Natural killer cell (primary cell): ENCODE measurements around the gene TBCEL. TPM values are rescaled to one million over a fixed set of nuclear protein-coding genes. Genes with fewer than 3 reads are reported as not detected.

ENCODE experiments used
- ATAC-seq, 3 donors: fragments of 150-1000 bp in 2 of 3; fragments of 200-7000 bp in 1 of 3; cut with Tn5 transposase; 1 replicate in 1 of 3; 2 replicates in 2 of 3; pipeline ENCODE4 v1.10.0; 2021; ENCODE audit warnings: mild to moderate bottlenecking in 2 of 3, moderate library complexity in 2 of 3
- DNase-seq, 2 donors: peaks; one replicate each; pipeline versions ENCODE4 v3.0.0 to v3.0.0-alpha.2; 2013 to 2021; ENCODE audit warnings: mixed read lengths in 1 of 2
- H3K27ac ChIP-seq: one replicate; pipeline ENCODE4 v1.5.1; 2013; ENCODE audit warnings: mild to moderate bottlenecking, low read length
- H3K27me3 ChIP-seq: one replicate; pipeline ENCODE4 v1.6.1; 2013; ENCODE audit warnings: low read length; ENCODE audit not compliant: control insufficient read depth, insufficient read depth
- H3K36me3 ChIP-seq: one replicate; pipeline ENCODE4 v1.6.1; 2013; ENCODE audit warnings: low read length; ENCODE audit not compliant: control insufficient read depth, insufficient read depth
- H3K4me1 ChIP-seq: one replicate; pipeline ENCODE4 v1.6.1; 2013; ENCODE audit warnings: low read length; ENCODE audit not compliant: control insufficient read depth, insufficient read depth
- H3K4me3 ChIP-seq: one replicate; pipeline ENCODE4 v1.5.1; 2013; ENCODE audit warnings: low read length
- H3K9me3 ChIP-seq: one replicate; pipeline ENCODE4 v1.6.1; 2013; ENCODE audit warnings: low read length; ENCODE audit not compliant: control insufficient read depth, insufficient read depth
- H3K27ac Mint-ChIP-seq, 2 donors: one replicate each; pipeline ENCODE4 v1.8.0; 2022; ENCODE audit warnings: mild to moderate bottlenecking in 2 of 2, mixed read lengths in 2 of 2, moderate library complexity in 1 of 2
- H3K27me3 Mint-ChIP-seq, 2 donors: one replicate each; pipeline ENCODE4 v1.8.0; 2022; ENCODE audit warnings: low read depth in 2 of 2, mixed read lengths in 2 of 2
- H3K36me3 Mint-ChIP-seq: one replicate; pipeline ENCODE4 v1.8.0; 2022; ENCODE audit warnings: mixed read lengths
- H3K4me1 Mint-ChIP-seq, 2 donors: one replicate each; pipeline ENCODE4 v1.8.0; 2022; ENCODE audit warnings: mixed read lengths in 2 of 2
- H3K4me3 Mint-ChIP-seq: one replicate; pipeline ENCODE4 v1.8.0; 2022; ENCODE audit warnings: mild to moderate bottlenecking, moderate library complexity, mixed read lengths
- H3K9me3 Mint-ChIP-seq, 2 donors: one replicate each; pipeline ENCODE4 v1.8.0; 2022; ENCODE audit warnings: mixed read lengths in 2 of 2
- CTCF ChIP-seq: fragments of 200-600 bp; IDR thresholded peaks from one replicate; pipeline ENCODE4 v1.8.0; 2022; ENCODE audit warnings: antibody characterized with exemption
- WGBS: methylation state at CpG from one replicate; pipeline ENCODE4 v1.1.7; 2013; ENCODE audit warnings: missing lambda C conversion rate; ENCODE audit not compliant: insufficient coverage; 5-methylcytosine and 5-hydroxymethylcytosine counted together
- intact Hi-C: fragments of 100-400 bp; cut with micrococcal nuclease; formaldehyde crosslinking; loops from one replicate; pipeline ENCODE4 v1.14.2; 2022
- total RNA-seq, 4 donors: library from RNA; stranded (reverse); fragments of 120-200 nt in 1 of 4; gene quantifications; one replicate each; pipeline versions ENCODE4 v1.2.3 to v1.2.4, GENCODE V29; 2013 to 2022

Gene TBCEL
- total RNA-seq, 3 donors from 2014 or later (not counting 1 experiment from before 2014, with no cell fraction given): 34.0 to 40.2 (median 37.9) TPM

DNA sequence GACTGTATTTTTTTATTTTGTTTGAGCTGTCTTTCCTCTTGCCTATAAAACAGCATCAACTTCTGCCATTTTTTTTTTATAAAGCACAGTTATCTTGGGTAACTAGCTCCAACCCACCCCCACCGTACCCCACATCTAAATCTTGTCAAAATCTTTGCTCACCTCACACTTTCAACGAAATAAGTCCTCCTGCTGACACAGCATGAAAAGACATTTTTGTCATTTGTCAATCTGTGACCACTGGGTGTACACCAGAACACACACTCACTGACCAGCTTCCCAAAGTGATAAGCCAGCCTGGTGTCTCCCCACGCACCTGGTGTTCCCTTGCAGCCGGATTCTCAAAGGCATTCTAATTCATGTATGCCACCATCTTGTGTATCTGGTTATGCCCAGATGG is 75.5 kb downstream of the TBCEL start:
- Histone ChIP-seq H3K4me3 (no peak overlapping the region), H3K27ac (no peak overlapping the region), H3K9me3 (no peaks in the 10 kb centered on the region), H3K4me1 (no peaks in the 10 kb centered on the region), H3K36me3 (no peaks in the 10 kb centered on the region), H3K27me3 (no peaks in the 10 kb centered on the region)
- 81% methylated on average over 4 of the region's 4 CpGs for WGBS
- Mint-ChIP-seq H3K4me1 (no peaks in the 10 kb centered on the region), H3K9me3 (no peaks in the 10 kb centered on the region), H3K36me3 (no peaks in the 10 kb centered on the region), H3K27ac (no peak overlapping the region), H3K4me3 (no peak overlapping the region), H3K27me3 (peaks cover 2 to 19% of the 10 kb centered on the region in 2 donors)
- ATAC-seq (no peak), DNase-seq (no peak)
- intact Hi-C loops: no loop called here
- no peak for TF ChIP-seq CTCF

- ATAC-seq: no peak
- WGBS: 90% methylated on average over 3 of the region's 4 CpGs
These were observed 76.0 kb downstream of the TBCEL start for GRCh38 chr11:121099885-121100284.

DNA sequence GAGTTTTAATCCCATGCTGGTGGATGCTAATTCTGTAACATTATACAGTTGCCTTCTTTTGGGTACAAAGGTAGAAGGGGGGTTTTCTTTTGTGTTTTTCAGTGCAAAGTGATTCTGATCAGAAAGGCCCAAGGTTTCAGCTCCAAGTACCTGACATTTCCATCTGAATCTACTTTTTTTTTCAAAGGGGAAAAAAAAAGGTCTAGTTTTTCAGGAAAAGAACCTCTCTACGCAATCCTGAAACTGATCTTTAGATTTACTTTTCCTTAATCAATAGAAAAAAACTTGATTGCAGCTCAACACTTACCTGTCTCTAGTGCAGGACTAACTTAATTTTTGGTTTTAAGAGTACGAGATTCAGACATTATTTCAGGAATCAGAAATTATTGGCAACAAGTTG is 77.0 kb downstream of the TBCEL start, which contains the start of gene TECTA:
TSS of gene TECTA (plus strand) at position 301 of the 400 bp plus-strand sequence. CDS start 1,423 bp downstream, outside the sequence.
- H3K4me1 Mint-ChIP-seq: no peaks in the 10 kb centered on the region
- no peak for TF ChIP-seq CTCF
- H3K27me3 Mint-ChIP-seq: peaks cover 2 to 19% of the 10 kb centered on the region in 2 donors
- Histone ChIP-seq H3K9me3 (no peaks in the 10 kb centered on the region), H3K36me3 (no peaks in the 10 kb centered on the region), H3K27ac (no peak within 1 kb of the TSS), H3K4me1 (no peaks in the 10 kb centered on the region), H3K27me3 (no peaks in the 10 kb centered on the region), H3K4me3 (no peak within 1 kb of the TSS)
- intact Hi-C loops: no loop called here
- H3K27ac Mint-ChIP-seq: no peak within 1 kb of the TSS
- H3K9me3 Mint-ChIP-seq: no peaks in the 10 kb centered on the region
- H3K4me3 Mint-ChIP-seq: no peak within 1 kb of the TSS
- no peak for ATAC-seq
- H3K36me3 Mint-ChIP-seq: no peaks in the 10 kb centered on the region
- no peak for DNase-seq
- 100% methylated on average over 2 of the region's 2 CpGs for WGBS

More at GRCh38 chr11:121099885-121100284, 76.0 kb downstream of the TBCEL start:
- Mint-ChIP-seq H3K4me3 (no peak overlapping the region), H3K27me3 (peaks cover 2 to 19% of the 10 kb centered on the region in 2 donors), H3K27ac (no peak overlapping the region), H3K4me1 (no peaks in the 10 kb centered on the region), H3K9me3 (no peaks in the 10 kb centered on the region), H3K36me3 (no peaks in the 10 kb centered on the region)
- no peak for DNase-seq
- Histone ChIP-seq H3K36me3 (no peaks in the 10 kb centered on the region), H3K27me3 (no peaks in the 10 kb centered on the region), H3K9me3 (no peaks in the 10 kb centered on the region), H3K27ac (no peak overlapping the region), H3K4me3 (no peak overlapping the region), H3K4me1 (no peaks in the 10 kb centered on the region)
- intact Hi-C loops: no loop called here
- no peak for TF ChIP-seq CTCF

DNA sequence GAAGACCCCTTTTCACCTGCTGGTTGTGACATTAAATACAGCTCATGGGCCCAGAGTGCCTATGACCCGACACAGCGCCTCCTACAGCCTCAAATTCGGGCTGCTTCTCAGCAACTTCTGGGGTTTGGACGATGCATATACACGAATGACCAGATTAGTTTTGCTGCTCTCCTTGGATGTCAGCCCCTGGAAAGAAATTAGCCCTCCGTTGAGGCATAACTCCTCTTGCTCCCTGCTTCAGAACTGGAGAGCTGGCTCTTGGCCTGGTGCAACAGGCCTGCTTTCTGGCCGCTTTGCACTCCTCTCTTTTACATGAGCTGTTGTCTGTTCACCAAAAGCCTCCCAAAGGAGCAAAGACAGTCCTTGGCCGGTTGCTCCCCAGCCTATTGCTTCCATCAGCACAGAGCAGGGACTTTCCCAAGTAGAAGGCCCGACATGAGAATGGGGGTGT is 80.4 kb downstream of the TBCEL start:
- TF ChIP-seq CTCF: no peak
- Histone ChIP-seq H3K4me3 (no peak overlapping the region), H3K27ac (no peak overlapping the region), H3K36me3 (no peaks in the 10 kb centered on the region), H3K27me3 (no peaks in the 10 kb centered on the region), H3K9me3 (no peaks in the 10 kb centered on the region), H3K4me1 (no peaks in the 10 kb centered on the region)
- Mint-ChIP-seq H3K9me3 (no peaks in the 10 kb centered on the region), H3K27ac (no peak overlapping the region), H3K4me3 (no peak overlapping the region), H3K36me3 (no peaks in the 10 kb centered on the region), H3K4me1 (no peaks in the 10 kb centered on the region), H3K27me3 (peaks cover 2 to 19% of the 10 kb centered on the region in 2 donors)
- WGBS: 92% methylated on average over 9 of the region's 9 CpGs
- no peak for DNase-seq
- intact Hi-C loops: no loop called here
- no peak for ATAC-seq
